ENCODE data around the gene GP9. TPM values are rescaled to one million over a fixed set of nuclear protein-coding genes. Genes with fewer than 3 reads are reported as not detected.

The GP9 gene
- polyA plus RNA-seq, 2 of the 4 experiments (the other 2 are of a cell fraction) = not detected

- TF ChIP-seq USF2 (IDR thresholded peaks at IDR 0.05) = no peak
Observed at GRCh38 chr3:129018751-129019150, 41.8 kb upstream of the GP9 start (continued).

GRCh38 chr3:129019266-129019665, 41.3 kb upstream of the GP9 start:
- FAIRE-seq = no peak
- 73% methylated on average over 3 of the region's 3 CpGs for WGBS (ENCODE audit: missing lambda C conversion rate)
- H3K9me3 ChIP-seq = no peaks in the 10 kb centered on the region
- CTCF ChIA-PET = interaction anchor here (0.8 to 1.1 kb wide), 3 partner anchors 37 to 227 kb away, joined by 3 to 4 read pairs (median 4); no protein-coding TSS in a partner anchor
- no peak overlapping the region for H3K4me3 ChIP-seq
- POLR2A ChIA-PET = no interaction called here
- TF ChIP-seq HDAC2 (IDR thresholded peaks at IDR 0.05) (no peak), SMC3 (IDR thresholded peaks at IDR 0.05) (no peak), GATA3 (IDR thresholded peaks at IDR 0.05; ENCODE audit: borderline replicate concordance) (no peak), POLR2A (IDR thresholded peaks at IDR 0.05; ENCODE audit: low read length) (no peak), BHLHE40 (IDR thresholded peaks at IDR 0.05; ENCODE audit: low read depth, low read length) (no peak), RFX5 (IDR thresholded peaks at IDR 0.05) (no peak), E2F6 (IDR thresholded peaks at IDR 0.05; ENCODE audit: borderline replicate concordance, low read depth) (no peak), USF2 (IDR thresholded peaks at IDR 0.05) (no peak), NFE2L2 (conservative IDR thresholded peaks at IDR 0.05; ENCODE audit: low read length) (no peak), ESRRA (IDR thresholded peaks at IDR 0.05; ENCODE audit: borderline replicate concordance, low read length) (no peak), FOSL2 (IDR thresholded peaks at IDR 0.05) (no peak), FOSL2 (CRISPR knock-in tag; IDR thresholded peaks at IDR 0.05) (no peak), NR3C1 (IDR thresholded peaks at IDR 0.05) (no peak), CTCF (IDR thresholded peaks at IDR 0.05) (no peak), MAFK (IDR thresholded peaks at IDR 0.05; ENCODE audit: partially characterized antibody) (no peak), RAD21 (conservative IDR thresholded peaks at IDR 0.05 in 1 of 2, IDR thresholded peaks at IDR 0.05 in 1 of 2) (no peak), REST (IDR thresholded peaks at IDR 0.05) (no peak), CHD2 (IDR thresholded peaks at IDR 0.05; ENCODE audit: low read length, partially characterized antibody) (no peak)
- no peak overlapping the region for H3K4me2 ChIP-seq
- H3K27ac ChIP-seq = no peak overlapping the region
- ATAC-seq = no peak
- H3K4me1 ChIP-seq = peaks cover 16% of the 10 kb centered on the region
- DNase-seq (ENCODE audit: low read depth in 1 of 2, low spot score in 1 of 2) = no peak

- peaks cover 15% of the 10 kb centered on the region for H3K4me1 ChIP-seq
- no peak overlapping the region for H3K27ac ChIP-seq
- DNase-seq (ENCODE audit: low read depth in 1 of 2, low spot score in 1 of 2) = no peak
- 0 out of 3 replicates have a peak overlapping the region, but pooled peaks have one; percentile 8 for H3K4me2 ChIP-seq
- no peak overlapping the region for H3K4me3 ChIP-seq
- ChIA-PET CTCF (interaction anchor here (1.1 to 1.2 kb wide), 4 partner anchors 11 to 225 kb away, joined by 3 to 4 read pairs (median 4); no protein-coding TSS in a partner anchor), POLR2A (no interaction called here)
- no peaks in the 10 kb centered on the region for H3K9me3 ChIP-seq
- no peak for FAIRE-seq
- ATAC-seq = no peak
- 32% methylated on average over 3 of the region's 5 CpGs for WGBS (ENCODE audit: missing lambda C conversion rate)
- TF ChIP-seq ZSCAN20 (CRISPR knock-in tag; IDR thresholded peaks at IDR 0.05) (no peak), HEYL (CRISPR knock-in tag; IDR thresholded peaks at IDR 0.05) (no peak), HMGXB4 (CRISPR knock-in tag; IDR thresholded peaks at IDR 0.05; ENCODE audit: borderline replicate concordance) (no peak), CHD2 (IDR thresholded peaks at IDR 0.05; ENCODE audit: low read length, partially characterized antibody) (no peak), ZC3H11A (IDR thresholded peaks at IDR 0.05) (no peak), SMC3 (IDR thresholded peaks at IDR 0.05) (no peak), ELK1 (IDR thresholded peaks at IDR 0.05; ENCODE audit: low read depth, low read length) (no peak), CBX8 (IDR thresholded peaks at IDR 0.05) (no peak), GATA3 (IDR thresholded peaks at IDR 0.05; ENCODE audit: borderline replicate concordance) (no peak), POLR2A (IDR thresholded peaks at IDR 0.05; ENCODE audit: low read length) (no peak), USF2 (IDR thresholded peaks at IDR 0.05) (no peak)
Observed at GRCh38 chr3:129020691-129021090, 39.9 kb upstream of the GP9 start.
